NCI-H526 (cell line): Measurements from ENCODE around the gene AHNAK2.

Experiments used
- DNase-seq, 2 experiments: peaks; one replicate each; lab custom pipeline; 2025; lab: John Stamatoyannopoulos, UW

AHNAK2 gene

GRCh38 chr14:105012171-105012985 lies 34.2 kb upstream of the AHNAK2 start:
- DNase-seq, result peak; percentile 46 to 74

GRCh38 chr14:105011312-105011990 lies 33.3 kb upstream of the AHNAK2 start:
- no peak for DNase-seq

GRCh38 chr14:105010891-105011291 lies 32.7 kb upstream of the AHNAK2 start:
- DNase-seq, result no peak

- DNase-seq, result no peak
Measured at GRCh38 chr14:105010106-105010505, 31.9 kb upstream of the AHNAK2 start.

- DNase-seq, result no peak
Measured at GRCh38 chr14:105007593-105008264, 29.6 kb upstream of the AHNAK2 start.

GRCh38 chr14:105006831-105007592 lies 28.8 kb upstream of the AHNAK2 start:
- DNase-seq, result no peak

GRCh38 chr14:105005929-105006830 lies 28.0 kb upstream of the AHNAK2 start:
- DNase-seq, result no peak

- DNase-seq, result no peak
Measured at GRCh38 chr14:105005329-105005928, 27.3 kb upstream of the AHNAK2 start.

GRCh38 chr14:104999361-104999760 lies 21.2 kb upstream of the AHNAK2 start:
- DNase-seq, result no peak

GRCh38 chr14:104998801-104999200 lies 20.6 kb upstream of the AHNAK2 start:
- DNase-seq, result no peak

GRCh38 chr14:104996483-104996882 lies 18.3 kb upstream of the AHNAK2 start:
- DNase-seq, result no peak

GRCh38 chr14:104996032-104996431 lies 17.9 kb upstream of the AHNAK2 start:
- no peak for DNase-seq

GRCh38 chr14:104994978-104995377 lies 16.8 kb upstream of the AHNAK2 start:
- DNase-seq, result no peak

GRCh38 chr14:104993808-104994591 lies 15.8 kb upstream of the AHNAK2 start:
- no peak for DNase-seq

- DNase-seq, result peak in 1 of 2 experiments; percentile 65
Measured at GRCh38 chr14:104993306-104993705, 15.1 kb upstream of the AHNAK2 start.

- no peak for DNase-seq
Measured at GRCh38 chr14:104992501-104992900, 14.3 kb upstream of the AHNAK2 start.

- no peak for DNase-seq
Measured at GRCh38 chr14:104991896-104992230, 13.7 kb upstream of the AHNAK2 start.

- DNase-seq, result no peak
Measured at GRCh38 chr14:104989951-104990303, 11.8 kb upstream of the AHNAK2 start.

- no peak for DNase-seq
Measured at GRCh38 chr14:104989236-104989950, 11.2 kb upstream of the AHNAK2 start.
